ENCODE results near the gene EPHA4.

DNA sequence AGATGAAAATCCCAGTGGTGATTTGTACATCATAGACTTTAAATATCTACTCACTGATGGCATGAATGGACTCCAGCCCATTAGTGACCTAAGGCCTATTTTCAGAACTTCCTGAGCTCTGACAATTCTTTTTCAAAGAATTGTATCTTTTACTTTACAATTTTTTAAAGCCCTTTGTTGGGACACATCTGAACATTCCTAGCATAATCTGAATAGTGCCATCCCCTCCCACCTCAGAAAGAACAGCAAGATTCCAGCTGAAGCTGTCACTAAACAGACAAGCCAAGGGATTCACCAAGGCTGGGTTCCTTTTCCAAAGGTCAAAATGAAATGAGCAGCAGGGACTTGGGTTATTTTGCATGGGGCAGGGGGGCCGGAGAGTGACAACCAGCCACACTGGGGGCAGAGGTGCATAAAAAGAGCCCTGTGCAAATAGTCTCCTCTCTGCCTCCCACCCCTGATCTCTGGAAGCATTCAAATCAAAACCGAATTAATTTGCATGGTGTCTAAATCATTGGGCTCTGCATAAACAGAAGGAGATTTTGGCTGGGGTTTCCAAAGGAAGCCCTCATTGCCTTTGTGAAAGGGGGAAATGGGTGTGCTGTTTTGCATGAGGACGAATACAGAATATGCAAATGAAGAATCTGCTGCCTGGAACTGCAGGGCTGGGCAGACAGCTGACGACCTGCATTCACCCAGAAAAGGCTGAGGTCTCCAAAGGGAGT, 17.2 kb downstream of the EPHA4 start:
- TF ChIP-seq, protein P1, sequence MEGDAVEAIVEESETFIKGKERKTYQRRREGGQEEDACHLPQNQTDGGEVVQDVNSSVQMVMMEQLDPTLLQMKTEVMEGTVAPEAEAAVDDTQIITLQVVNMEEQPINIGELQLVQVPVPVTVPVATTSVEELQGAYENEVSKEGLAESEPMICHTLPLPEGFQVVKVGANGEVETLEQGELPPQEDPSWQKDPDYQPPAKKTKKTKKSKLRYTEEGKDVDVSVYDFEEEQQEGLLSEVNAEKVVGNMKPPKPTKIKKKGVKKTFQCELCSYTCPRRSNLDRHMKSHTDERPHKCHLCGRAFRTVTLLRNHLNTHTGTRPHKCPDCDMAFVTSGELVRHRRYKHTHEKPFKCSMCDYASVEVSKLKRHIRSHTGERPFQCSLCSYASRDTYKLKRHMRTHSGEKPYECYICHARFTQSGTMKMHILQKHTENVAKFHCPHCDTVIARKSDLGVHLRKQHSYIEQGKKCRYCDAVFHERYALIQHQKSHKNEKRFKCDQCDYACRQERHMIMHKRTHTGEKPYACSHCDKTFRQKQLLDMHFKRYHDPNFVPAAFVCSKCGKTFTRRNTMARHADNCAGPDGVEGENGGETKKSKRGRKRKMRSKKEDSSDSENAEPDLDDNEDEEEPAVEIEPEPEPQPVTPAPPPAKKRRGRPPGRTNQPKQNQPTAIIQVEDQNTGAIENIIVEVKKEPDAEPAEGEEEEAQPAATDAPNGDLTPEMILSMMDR (IDR thresholded peaks at IDR 0.05), result no peak
- no peak for TF ChIP-seq POLR2A (IDR thresholded peaks at IDR 0.05)

Measured in thyroid gland (tissue), 4 donors.